SH-SY5Y (cell line): Measurements from ENCODE around the gene IQUB.

Source experiments
- GATA2 ChIP-seq: IDR thresholded peaks from 2 replicates; pipeline ENCODE4 v1.6.1; 2011; ENCODE audit warnings: mild to moderate bottlenecking, low read depth, low read length
- GATA3 ChIP-seq: IDR thresholded peaks from 2 replicates; pipeline ENCODE4 v1.6.1; 2011; ENCODE audit warnings: low read depth, mild to moderate bottlenecking, low read length, moderate library complexity

DNA sequence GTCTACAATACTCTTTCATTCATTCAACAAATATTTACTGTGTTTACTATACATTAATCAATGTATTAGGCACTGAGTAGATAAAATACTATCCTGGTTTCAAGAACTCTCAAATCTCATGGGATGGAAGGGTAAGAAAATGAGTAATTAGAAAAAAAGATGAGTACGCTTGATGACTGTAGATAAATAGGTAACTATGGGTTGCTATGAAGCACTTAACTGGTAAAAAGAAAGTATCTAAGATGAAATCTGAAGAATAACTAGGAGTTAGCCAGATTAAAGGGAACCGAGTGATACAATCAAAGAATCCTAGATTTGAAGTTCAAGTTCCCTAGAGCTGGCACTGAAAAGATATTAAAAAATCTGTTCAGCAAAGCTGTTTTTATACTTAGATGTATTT is 62.1 kb downstream of the IQUB start:
- TF ChIP-seq GATA2 (no peak), GATA3 (no peak)
